ENCODE data around the gene NTSR1.

DNA sequence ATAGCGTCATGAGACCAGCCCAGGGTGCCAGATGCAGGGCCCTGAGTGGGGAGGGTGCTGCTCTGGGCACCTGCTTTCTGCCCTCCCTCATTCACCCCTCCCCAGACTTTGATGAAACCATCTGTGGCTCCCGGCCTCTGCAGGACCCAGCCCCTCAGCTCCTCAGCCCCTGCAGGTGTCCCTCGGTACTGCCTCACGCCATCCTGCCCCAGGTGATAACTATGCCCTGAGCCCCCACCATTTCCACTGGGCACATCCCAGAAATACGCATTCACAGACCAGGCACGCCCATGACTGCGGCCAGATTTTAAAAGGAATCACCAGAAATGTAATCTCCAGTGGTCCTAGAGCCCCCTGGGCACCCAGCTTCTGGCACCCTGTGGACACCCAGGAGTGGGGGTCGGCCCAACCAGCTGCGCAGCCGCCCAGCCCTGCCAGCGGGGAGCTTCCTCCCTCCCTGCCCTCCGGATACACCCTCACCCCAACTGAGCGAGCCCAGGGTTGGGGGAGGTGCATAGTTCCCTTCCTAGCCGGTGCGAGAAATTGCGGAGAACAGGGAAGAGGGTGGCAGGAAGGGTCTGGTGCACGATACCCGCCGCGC, 615 bp upstream of the NTSR1 start:
- TF ChIP-seq, protein P1, sequence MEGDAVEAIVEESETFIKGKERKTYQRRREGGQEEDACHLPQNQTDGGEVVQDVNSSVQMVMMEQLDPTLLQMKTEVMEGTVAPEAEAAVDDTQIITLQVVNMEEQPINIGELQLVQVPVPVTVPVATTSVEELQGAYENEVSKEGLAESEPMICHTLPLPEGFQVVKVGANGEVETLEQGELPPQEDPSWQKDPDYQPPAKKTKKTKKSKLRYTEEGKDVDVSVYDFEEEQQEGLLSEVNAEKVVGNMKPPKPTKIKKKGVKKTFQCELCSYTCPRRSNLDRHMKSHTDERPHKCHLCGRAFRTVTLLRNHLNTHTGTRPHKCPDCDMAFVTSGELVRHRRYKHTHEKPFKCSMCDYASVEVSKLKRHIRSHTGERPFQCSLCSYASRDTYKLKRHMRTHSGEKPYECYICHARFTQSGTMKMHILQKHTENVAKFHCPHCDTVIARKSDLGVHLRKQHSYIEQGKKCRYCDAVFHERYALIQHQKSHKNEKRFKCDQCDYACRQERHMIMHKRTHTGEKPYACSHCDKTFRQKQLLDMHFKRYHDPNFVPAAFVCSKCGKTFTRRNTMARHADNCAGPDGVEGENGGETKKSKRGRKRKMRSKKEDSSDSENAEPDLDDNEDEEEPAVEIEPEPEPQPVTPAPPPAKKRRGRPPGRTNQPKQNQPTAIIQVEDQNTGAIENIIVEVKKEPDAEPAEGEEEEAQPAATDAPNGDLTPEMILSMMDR (IDR thresholded peaks at IDR 0.05) = peak in 1 of 3 experiments; percentile 16
- no peak for TF ChIP-seq POLR2A (IDR thresholded peaks at IDR 0.05)

Measured in testis (tissue), 2 donors.